SK-N-SH treated with all-trans-retinoic acid at 6 μM for 48 hours (cell line): Measurements from ENCODE around the gene CTAGE4.
"Not testable (repeated sequence)": the region's sequence is repeated elsewhere in the genome, so short reads cannot be mapped to it uniquely, and the experiment has no call there.

Experiments
- RARB ChIP-seq: fragments of 250-450 bp; sonication (Bioruptor Pico); IDR thresholded peaks from 2 replicates; pipeline ENCODE4 v1.8.0; 2021; ENCODE audit warnings: mild to moderate bottlenecking, moderate library complexity
- SNAI2 ChIP-seq: fragments of 250-450 bp; sonication (Bioruptor Pico); IDR thresholded peaks from 2 replicates; pipeline ENCODE4 v1.5.0; 2020; ENCODE audit warnings: mild to moderate bottlenecking, moderate library complexity
- TCF4 ChIP-seq: fragments of 250-450 bp; sonication (Bioruptor Pico); IDR thresholded peaks from 2 replicates; pipeline ENCODE4 v1.8.0; 2021; ENCODE audit warnings: mild to moderate bottlenecking, moderate library complexity, borderline replicate concordance
- ZNF565 ChIP-seq: fragments of 450-650 bp; formaldehyde crosslinking; conservative IDR thresholded peaks from 2 replicates; pipeline ENCODE4 v1.5.0; 2020; ENCODE audit warnings: low read depth, mild to moderate bottlenecking, moderate library complexity
- ZNF70 ChIP-seq: fragments of 450-650 bp; formaldehyde crosslinking; IDR thresholded peaks from 2 replicates; pipeline ENCODE4 v1.5.0; 2020; ENCODE audit warnings: mild to moderate bottlenecking, moderate library complexity
- TF ChIP-seq, protein P1 (sequence below): fragments of 250-450 bp; sonication (Bioruptor Pico); IDR thresholded peaks from 2 replicates; pipeline ENCODE4 v1.8.0; 2021; ENCODE audit warnings: low read depth, mild to moderate bottlenecking, moderate library complexity, borderline replicate concordance

DNA sequence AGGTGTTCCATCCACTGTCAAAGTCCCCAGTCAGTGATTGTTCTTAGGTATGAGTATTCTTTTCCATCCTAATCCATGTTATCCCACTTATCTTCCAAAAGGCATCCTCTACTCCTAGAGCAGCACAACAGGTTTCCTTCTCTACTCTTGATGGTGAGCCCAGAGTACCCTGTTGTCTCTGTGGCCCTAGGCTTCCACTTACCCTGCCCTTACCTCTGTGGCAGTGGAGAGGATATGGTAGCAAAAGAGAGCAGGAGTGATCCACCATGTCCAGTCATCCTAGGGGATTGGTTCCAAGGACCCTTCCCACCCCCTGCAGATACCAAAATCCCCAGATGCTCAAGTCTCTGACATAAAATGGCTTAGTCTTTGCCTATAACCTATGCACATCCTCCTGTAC, 33.9 kb downstream of the CTAGE4 start:
- not testable (repeated sequence) for TF ChIP-seq RARB, ZNF70, ZNF565, TCF4, SNAI2 (CRISPR knock-in tag)
- TF ChIP-seq, protein P1, sequence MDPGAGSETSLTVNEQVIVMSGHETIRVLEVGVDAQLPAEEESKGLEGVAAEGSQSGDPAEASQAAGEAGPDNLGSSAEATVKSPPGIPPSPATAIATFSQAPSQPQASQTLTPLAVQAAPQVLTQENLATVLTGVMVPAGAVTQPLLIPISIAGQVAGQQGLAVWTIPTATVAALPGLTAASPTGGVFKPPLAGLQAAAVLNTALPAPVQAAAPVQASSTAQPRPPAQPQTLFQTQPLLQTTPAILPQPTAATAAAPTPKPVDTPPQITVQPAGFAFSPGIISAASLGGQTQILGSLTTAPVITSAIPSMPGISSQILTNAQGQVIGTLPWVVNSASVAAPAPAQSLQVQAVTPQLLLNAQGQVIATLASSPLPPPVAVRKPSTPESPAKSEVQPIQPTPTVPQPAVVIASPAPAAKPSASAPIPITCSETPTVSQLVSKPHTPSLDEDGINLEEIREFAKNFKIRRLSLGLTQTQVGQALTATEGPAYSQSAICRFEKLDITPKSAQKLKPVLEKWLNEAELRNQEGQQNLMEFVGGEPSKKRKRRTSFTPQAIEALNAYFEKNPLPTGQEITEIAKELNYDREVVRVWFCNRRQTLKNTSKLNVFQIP (CRISPR knock-in tag) = not testable (repeated sequence)
